ENCODE data around the gene HNRNPL. TPM values are rescaled to one million over a fixed set of nuclear protein-coding genes. Genes with fewer than 3 reads are reported as not detected.

Gene HNRNPL
- total RNA-seq, 2 experiments from 2014 or later: 457 to 464 TPM

DNA sequence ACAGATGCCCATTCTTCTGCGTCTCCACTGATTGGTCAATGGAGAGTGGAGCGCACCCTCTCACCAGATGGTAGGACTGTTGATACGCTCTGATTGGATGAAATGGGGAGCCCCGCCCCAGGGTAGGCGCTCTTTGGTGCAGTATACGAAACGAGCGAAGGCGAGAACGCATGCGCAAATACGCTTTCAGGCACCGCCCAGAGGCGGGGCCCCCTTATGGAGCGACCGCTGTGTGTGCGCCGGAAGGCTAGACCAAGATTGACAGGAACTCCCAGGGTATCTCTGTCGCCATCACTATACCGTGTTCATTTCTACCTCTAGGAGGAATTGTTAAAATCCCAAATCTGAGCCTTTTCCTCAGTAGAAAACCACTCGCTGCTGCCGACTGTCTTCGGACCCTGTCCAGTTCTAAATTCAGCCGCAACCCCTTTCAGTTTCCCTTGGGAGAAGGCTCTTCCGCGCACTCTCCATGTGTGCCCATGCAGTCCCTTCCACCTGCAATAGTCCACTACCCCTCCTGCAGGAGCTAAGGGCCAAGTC, 720 bp upstream of the HNRNPL start:
- POLR2A ChIA-PET: interaction anchor here (1.0 to 7.9 kb wide), 8 partner anchors 9 to 203 kb away, joined by 3 to 146 read pairs (median 22); partner anchors contain the start of genes ACTN4, MRPS12, RINL and SARS2
- no peak for DNase-seq
- no peaks in the 10 kb centered on the region for H3K27me3 Mint-ChIP-seq
- peaks cover 38% of the 10 kb centered on the region for H3K36me3 Mint-ChIP-seq (ENCODE audit: low read depth)
- peaks cover 56% of the 10 kb centered on the region for H3K4me1 Mint-ChIP-seq
- H3K27ac Mint-ChIP-seq: peak overlapping the region; percentile 99
- H3K4me3 Mint-ChIP-seq: peak overlapping the region; percentile 92
- H3K9me3 Mint-ChIP-seq: no peaks in the 10 kb centered on the region
- CTCF ChIA-PET: interaction anchor here (0.8 to 1.1 kb wide), 2 partner anchors 13 to 80 kb away, joined by 3 read pairs; partner anchors contain the start of genes MRPS12 and SARS2

DNA sequence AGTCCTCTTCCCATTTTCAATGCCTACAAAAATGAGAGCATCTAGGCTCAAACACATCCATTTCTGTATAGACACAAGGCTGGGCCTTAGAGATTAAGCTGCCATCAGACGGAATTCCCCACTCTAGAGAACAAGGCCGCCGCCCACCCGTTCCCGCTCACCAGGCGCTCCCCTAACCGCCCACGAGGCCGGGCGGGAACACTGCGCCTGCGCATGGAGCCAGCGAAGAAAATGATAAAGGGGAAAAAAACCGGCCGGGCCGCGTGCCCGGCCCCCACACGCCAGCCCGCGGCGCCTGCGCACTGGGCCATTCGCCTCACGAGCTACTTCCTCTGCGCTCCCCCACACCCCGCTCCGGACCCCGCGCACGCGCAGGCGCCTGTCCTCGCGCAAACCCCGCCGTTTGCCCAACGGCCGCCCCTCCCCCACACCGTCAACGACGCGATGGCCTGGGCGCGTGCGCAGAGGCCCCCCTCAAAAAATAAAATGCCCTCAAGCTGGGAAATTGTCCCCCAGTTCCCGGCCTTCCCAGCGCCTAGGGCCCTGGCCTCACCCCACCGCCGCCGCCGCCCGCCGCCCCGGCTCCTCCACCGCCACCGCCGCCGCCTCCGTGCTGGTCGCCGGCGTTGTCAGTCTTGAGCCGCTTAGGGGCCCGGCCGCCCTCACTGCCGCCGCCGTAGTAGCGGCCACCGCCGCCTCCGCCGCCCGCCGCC, 483 bp downstream of the HNRNPL start:
- ChIA-PET POLR2A (interaction anchor here (0.6 to 7.9 kb wide), 22 partner anchors 8 to 475 kb away, joined by 3 to 146 read pairs (median 6); partner anchors contain the start of genes ACTN4, ECH1, FAM98C and MRPS12), CTCF (interaction anchor here (0.8 to 1.4 kb wide), 14 partner anchors 8 to 446 kb away, joined by 3 to 12 read pairs (median 5); partner anchors contain the start of genes ACTN4, ECH1, EIF3K and FAM98C)
- no peaks in the 10 kb centered on the region for H3K27me3 Mint-ChIP-seq
- peaks cover 61% of the 10 kb centered on the region for H3K4me1 Mint-ChIP-seq
- peak overlapping the region; percentile 99 for H3K27ac Mint-ChIP-seq
- peak; percentile 97 for DNase-seq
- no peaks in the 10 kb centered on the region for H3K9me3 Mint-ChIP-seq
- H3K36me3 Mint-ChIP-seq (ENCODE audit: low read depth): peaks cover 50% of the 10 kb centered on the region
- H3K4me3 Mint-ChIP-seq: peak overlapping the region; percentile 92

DNA sequence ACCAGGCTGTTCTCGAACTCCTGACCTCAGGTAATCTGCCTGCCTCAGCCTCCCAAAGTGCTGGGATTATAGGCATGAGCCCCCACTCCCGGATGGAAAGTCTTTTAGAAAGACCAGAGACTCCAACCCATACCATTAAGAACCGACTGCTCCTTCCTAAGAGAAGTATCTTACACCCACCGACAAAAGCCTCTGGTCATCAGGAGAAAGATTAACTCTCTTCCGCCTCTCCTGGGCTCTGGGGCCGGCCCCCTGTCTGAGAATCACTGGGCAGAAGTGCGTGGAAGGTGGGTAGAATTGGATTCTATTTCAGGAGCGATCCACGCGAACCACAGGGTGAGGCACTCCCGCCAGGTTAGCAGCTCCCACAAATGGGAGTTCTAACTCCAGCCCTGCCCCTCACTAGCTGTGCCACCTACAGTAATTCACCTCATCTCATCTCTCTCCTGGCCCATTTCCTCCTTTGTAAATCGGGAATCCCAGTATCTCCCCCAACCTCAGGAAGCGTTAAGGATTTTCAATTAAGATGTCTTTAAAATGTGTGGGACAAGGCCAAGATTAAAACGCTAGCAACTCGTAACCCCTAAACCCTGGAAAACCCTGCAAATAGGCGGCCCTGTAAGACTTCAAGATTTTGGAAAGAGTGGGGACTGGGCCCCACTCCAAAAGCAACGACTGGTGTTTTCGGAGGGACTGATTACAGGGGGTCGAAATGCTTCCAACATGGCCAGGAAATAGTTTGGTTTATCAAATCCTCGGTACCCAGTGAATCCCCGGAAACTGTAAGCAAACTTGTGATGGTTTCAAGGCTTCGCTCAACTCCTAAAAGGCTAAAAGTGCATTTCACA, 1.3 kb downstream of the HNRNPL start:
- H3K9me3 Mint-ChIP-seq: no peaks in the 10 kb centered on the region
- CTCF ChIA-PET: interaction anchor here (0.8 to 1.6 kb wide), 16 partner anchors 9 to 446 kb away, joined by 3 to 12 read pairs (median 5); partner anchors contain the start of genes ACTN4, ECH1, EIF3K and FAM98C

DNA sequence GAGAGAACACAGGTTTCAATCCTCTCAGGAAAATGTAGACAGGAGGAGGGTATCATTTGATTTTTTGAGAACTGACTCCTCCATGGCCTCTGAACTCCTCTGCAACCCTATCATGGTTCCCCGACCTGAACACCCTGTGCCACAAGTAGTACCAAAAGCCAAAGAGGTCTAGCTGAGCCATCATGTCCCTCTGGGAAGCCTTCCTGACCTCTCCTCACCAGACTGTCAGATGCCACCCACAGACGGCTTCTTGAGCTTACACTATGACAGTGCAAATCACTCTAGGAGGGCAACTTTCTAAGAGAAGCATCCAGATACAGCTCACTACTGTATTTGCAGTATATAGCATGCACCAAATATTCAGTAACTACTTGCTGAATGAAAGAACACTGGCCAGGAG, 3.7 kb downstream of the HNRNPL start:
- Mint-ChIP-seq H3K4me3 (no peak overlapping the region), H3K27me3 (no peaks in the 10 kb centered on the region), H3K9me3 (no peaks in the 10 kb centered on the region), H3K36me3 (ENCODE audit: low read depth) (peaks cover 82% of the 10 kb centered on the region), H3K4me1 (peaks cover 77% of the 10 kb centered on the region), H3K27ac (peak overlapping the region; percentile 45)
- CTCF ChIA-PET: interaction anchor here (0.9 to 1.6 kb wide), 4 partner anchors 14 to 443 kb away, joined by 3 to 5 read pairs (median 4); partner anchors contain the start of genes FAM98C, MRPS12 and SARS2
- POLR2A ChIA-PET: interaction anchor here (0.6 to 1.5 kb wide), 7 partner anchors 14 to 111 kb away, joined by 3 to 4 read pairs (median 4); partner anchors contain the start of gene ECH1
- DNase-seq: no peak

More for the DNA sequence above, 1.3 kb downstream of the HNRNPL start:
- POLR2A ChIA-PET: interaction anchor here (0.6 to 7.9 kb wide), 23 partner anchors 9 to 474 kb away, joined by 3 to 146 read pairs (median 6); partner anchors contain the start of genes ECH1, FAM98C, MRPS12 and NFKBIB
- H3K27ac Mint-ChIP-seq: peak overlapping the region; percentile 99
- peaks cover 58% of the 10 kb centered on the region for H3K36me3 Mint-ChIP-seq (ENCODE audit: low read depth)
- peak overlapping the region; percentile 92 for H3K4me3 Mint-ChIP-seq
- peaks cover 66% of the 10 kb centered on the region for H3K4me1 Mint-ChIP-seq
- no peaks in the 10 kb centered on the region for H3K27me3 Mint-ChIP-seq
- DNase-seq: no peak

DNA sequence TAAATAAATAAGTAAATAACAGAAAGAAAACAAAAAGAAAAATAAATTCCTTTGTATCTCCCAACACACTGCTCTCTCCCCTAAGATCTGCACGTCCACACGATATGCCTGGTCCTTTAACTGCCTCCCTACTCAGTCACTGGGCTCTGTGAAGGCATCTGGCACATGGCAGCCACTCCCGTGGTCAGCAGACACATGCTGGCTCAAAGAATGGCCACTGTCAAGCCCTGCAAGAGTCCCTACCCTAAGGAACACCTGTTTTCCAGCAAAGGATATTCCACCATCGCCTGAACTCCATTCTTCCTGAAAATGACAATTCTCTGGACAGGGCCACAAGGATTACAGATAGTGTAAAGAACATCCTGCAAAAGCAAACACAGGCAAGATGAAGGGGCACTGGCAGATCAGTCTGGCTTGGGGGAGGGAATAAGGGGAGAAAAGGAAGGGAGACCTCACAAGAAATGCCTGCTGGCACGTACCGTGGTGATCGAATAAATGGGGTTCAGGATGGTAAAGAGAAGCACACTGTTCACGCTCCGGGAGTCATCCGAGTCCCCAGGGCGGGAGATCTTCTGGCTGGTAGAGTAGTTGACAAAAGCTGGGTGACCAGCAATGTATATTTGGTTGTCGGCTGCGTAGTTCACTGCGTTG, 4.3 kb downstream of the HNRNPL start:
- H3K9me3 Mint-ChIP-seq: no peaks in the 10 kb centered on the region
- peak overlapping the region; percentile 45 for H3K27ac Mint-ChIP-seq
- peaks cover 80% of the 10 kb centered on the region for H3K4me1 Mint-ChIP-seq
- DNase-seq: no peak
- ChIA-PET CTCF (interaction anchor here (0.9 to 1.6 kb wide), 4 partner anchors 14 to 443 kb away, joined by 3 to 5 read pairs (median 4); partner anchors contain the start of genes FAM98C, MRPS12 and SARS2), POLR2A (interaction anchor here (0.9 to 1.4 kb wide), 3 partner anchors 14 to 110 kb away, joined by 3 to 4 read pairs (median 4); partner anchors contain the start of gene ECH1)
- H3K36me3 Mint-ChIP-seq (ENCODE audit: low read depth): peaks cover 88% of the 10 kb centered on the region
- H3K4me3 Mint-ChIP-seq: no peak overlapping the region
- no peaks in the 10 kb centered on the region for H3K27me3 Mint-ChIP-seq

DNA sequence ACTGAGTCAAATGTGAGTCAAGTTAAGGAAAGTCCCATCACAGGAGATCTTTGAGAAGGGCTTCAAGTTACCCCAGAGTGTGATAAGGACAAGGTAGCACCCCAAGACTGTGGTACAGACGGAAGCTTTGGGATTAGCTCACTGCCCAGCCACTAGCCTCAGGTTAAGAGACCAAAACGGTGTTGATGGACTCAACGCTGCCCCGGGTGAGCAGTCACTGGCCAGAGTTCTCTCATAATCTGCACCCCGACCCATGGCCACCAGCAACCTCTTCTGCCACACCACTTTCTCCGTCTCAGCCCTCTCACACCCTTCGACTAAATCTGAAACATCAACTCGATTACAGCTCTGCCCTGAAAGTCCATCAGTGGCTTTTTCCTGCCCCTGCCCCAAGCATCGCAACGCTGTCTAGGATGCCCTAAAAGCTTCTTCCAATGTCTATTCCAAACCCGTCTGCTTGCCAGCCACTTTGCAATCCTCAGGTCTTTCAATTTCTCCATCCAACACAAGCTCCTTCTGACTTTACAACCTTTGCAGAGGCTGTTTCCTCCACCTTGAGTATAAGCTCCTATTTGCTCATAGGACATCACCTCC, 5.6 kb downstream of the HNRNPL start:
- CTCF ChIA-PET: interaction anchor here (0.7 to 1.1 kb wide), 3 partner anchors 9 to 75 kb away, joined by 3 read pairs; no protein-coding TSS in a partner anchor
- DNase-seq: no peak
- no peaks in the 10 kb centered on the region for H3K9me3 Mint-ChIP-seq
- POLR2A ChIA-PET: interaction anchor here (0.6 to 1.3 kb wide), 9 partner anchors 8 to 35 kb away, joined by 3 to 7 read pairs (median 4); partner anchors contain the start of gene ECH1
- peaks cover 87% of the 10 kb centered on the region for H3K4me1 Mint-ChIP-seq
- peak overlapping the region; percentile 16 for H3K4me3 Mint-ChIP-seq
- no peaks in the 10 kb centered on the region for H3K27me3 Mint-ChIP-seq
- H3K36me3 Mint-ChIP-seq (ENCODE audit: low read depth): peaks cover 95% of the 10 kb centered on the region
- H3K27ac Mint-ChIP-seq: peak overlapping the region; percentile 93

DNA sequence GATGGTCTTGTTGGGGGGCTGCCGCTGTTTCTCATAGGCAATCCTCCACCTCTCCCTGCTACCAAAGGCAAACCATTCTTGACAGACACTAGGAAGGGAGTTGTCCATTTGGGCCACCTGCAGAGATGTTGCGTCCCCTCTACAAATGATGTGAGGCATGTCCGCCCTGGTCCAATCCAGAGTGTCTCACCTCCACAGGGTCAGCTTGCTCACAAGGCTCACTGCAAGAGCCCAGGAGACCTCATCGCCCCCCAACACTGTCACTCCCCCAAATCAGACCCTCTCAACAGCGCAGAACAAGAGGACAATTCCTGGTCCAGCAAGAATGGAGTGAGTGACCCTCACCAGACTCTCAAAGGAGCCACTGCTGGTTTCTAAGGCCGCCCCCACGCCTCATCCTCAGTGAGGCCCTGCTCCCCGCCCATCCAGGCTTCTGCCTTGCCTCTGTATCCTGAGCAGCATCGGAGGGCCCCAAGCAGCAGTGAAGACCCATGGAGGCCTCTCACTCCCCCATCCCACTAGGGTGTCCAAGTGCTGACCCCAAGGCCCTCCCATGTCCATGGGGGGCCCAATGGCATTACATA, 6.5 kb downstream of the HNRNPL start:
- H3K27ac Mint-ChIP-seq: peak overlapping the region; percentile 93
- peaks cover 95% of the 10 kb centered on the region for H3K36me3 Mint-ChIP-seq (ENCODE audit: low read depth)
- peak overlapping the region; percentile 8 for H3K4me3 Mint-ChIP-seq
- H3K9me3 Mint-ChIP-seq: no peaks in the 10 kb centered on the region
- CTCF ChIA-PET: interaction anchor here (1.0 to 1.6 kb wide), 4 partner anchors 8 to 45 kb away, joined by 3 to 11 read pairs (median 6); no protein-coding TSS in a partner anchor
- POLR2A ChIA-PET: interaction anchor here (1.0 to 1.6 kb wide), 5 partner anchors 9 to 108 kb away, joined by 3 to 11 read pairs (median 4); partner anchors contain the start of genes MRPS12 and SARS2
- peaks cover 86% of the 10 kb centered on the region for H3K4me1 Mint-ChIP-seq
- H3K27me3 Mint-ChIP-seq: no peaks in the 10 kb centered on the region
- DNase-seq: no peak

DNA sequence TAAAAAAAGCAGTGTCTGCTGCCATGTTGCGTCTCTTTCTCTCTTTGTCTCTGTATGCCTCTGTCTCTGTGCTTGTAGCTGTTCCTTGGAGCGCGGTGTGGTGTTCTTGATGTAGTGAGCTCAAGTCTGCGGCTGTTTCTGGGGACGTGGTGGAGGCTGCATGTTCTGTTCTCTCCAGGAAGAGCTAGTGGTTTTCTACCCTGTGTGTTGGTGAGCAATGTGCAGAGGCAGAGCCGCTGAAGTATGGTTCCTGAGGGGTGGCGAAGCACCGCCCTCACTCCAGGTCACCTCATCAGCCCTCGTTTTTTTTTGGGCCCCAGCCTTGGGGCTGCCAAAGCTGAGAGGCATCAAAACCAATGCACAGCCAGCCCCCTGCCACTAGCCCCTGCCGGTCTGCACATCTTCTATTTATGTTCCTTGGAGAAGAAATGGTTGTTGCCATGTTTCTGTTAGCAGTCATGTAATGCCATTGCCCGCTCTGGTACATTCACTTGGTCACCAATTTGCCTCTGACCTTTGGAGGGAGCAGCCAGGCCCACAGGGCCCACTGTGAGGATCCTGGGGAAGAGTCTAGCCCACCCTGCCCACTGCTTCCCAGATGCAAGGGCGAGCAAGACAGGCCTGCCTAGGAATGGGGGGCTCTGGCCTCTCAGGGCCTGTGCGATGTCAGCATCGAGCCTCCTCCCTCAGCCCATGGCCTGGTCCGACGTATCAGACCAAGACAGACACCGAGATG, 7.2 kb downstream of the HNRNPL start:
- Mint-ChIP-seq H3K27me3 (no peaks in the 10 kb centered on the region), H3K4me1 (peaks cover 80% of the 10 kb centered on the region)

DNA sequence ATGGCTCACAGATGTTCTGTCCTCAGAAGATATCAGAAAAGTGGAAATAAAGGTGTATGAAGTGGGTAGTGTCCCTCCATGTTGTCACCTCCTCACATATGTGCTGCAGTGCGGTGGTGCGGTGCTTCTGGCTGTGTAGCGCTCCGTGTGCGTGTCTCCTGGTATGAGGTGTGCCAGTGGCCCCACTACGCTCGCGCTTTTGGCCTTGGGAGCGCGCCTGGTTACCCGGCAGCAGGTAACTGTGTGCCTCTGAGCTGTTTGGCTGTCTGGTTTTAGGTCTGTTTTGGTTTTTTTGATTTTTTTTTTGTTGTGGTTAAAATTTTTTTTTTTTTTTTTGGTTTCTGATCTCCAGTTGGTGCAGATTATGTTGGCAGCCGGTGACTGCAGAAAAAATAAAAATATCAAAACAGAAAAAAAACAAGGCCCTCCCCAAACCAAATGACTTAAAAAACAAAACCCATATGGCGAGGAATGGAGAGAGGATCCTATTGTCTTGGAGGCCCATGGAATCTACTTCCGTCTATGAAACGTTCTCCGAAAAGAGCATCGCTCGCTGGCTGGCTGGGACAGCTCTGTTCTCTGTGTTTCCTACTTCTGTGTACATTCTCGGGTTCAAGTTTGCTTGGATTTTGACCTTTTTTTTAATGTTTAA, 7.9 kb downstream of the HNRNPL start:
- H3K9me3 Mint-ChIP-seq: no peaks in the 10 kb centered on the region
- ChIA-PET POLR2A (interaction anchor here (0.6 to 2.7 kb wide), 22 partner anchors 9 to 550 kb away, joined by 3 to 37 read pairs (median 4); partner anchors contain the start of genes ACTN4, ECH1, EIF3K and MED29), CTCF (interaction anchor here (0.7 to 1.6 kb wide), 14 partner anchors 9 to 439 kb away, joined by 3 to 11 read pairs (median 4); partner anchors contain the start of genes ECH1, FAM98C, MRPS12 and SARS2)
- H3K27me3 Mint-ChIP-seq: no peaks in the 10 kb centered on the region
- peak; percentile 40 for DNase-seq
- H3K36me3 Mint-ChIP-seq (ENCODE audit: low read depth): peaks cover 94% of the 10 kb centered on the region
- H3K4me3 Mint-ChIP-seq: peak overlapping the region; percentile 53
- peaks cover 73% of the 10 kb centered on the region for H3K4me1 Mint-ChIP-seq
- peak overlapping the region; percentile 93 for H3K27ac Mint-ChIP-seq

More for the DNA sequence above, 7.2 kb downstream of the HNRNPL start:
- Mint-ChIP-seq H3K4me3 (peak overlapping the region; percentile 53), H3K36me3 (ENCODE audit: low read depth) (peaks cover 94% of the 10 kb centered on the region), H3K27ac (peak overlapping the region; percentile 93), H3K9me3 (no peaks in the 10 kb centered on the region)
- POLR2A ChIA-PET: interaction anchor here (0.6 to 2.7 kb wide), 21 partner anchors 9 to 549 kb away, joined by 3 to 37 read pairs (median 4); partner anchors contain the start of genes ACTN4, ECH1, EIF3K and MED29
- CTCF ChIA-PET: interaction anchor here (0.7 to 1.6 kb wide), 14 partner anchors 9 to 440 kb away, joined by 3 to 11 read pairs (median 4); partner anchors contain the start of genes ECH1, FAM98C, MRPS12 and SARS2
- DNase-seq: peak; percentile 83

All from activated CD4-positive, alpha-beta memory T cell treated with anti-CD3 and anti-CD28 coated beads, Interleukin-2, amount 10 ng/mL, durations not matched to agents 7 days and 5 days (primary cell).